ENCODE results near the gene SORBS1. TPM values are rescaled to one million over a fixed set of nuclear protein-coding genes. Genes with fewer than 3 reads are reported as not detected.

The SORBS1 gene
- total and polyA plus RNA-seq, 4 donors: 13.1 to 68.9 (median 44.0) TPM

GRCh38 chr10:95536894-95537541, 24.2 kb downstream of the SORBS1 start:
- ATAC-seq (ENCODE audit: insufficient read depth, low FRiP score): no peak
- DNase-seq: peak in 1 of 3 donors; percentile 28
- no peaks in the 10 kb centered on the region for H3K27me3 ChIP-seq (ENCODE audit: control insufficient read depth in 3 of 3, insufficient read depth in 3 of 3, low read length in 2 of 3)
- peak overlapping the region; percentile 28 to 60 for H3K27ac ChIP-seq (ENCODE audit: low read depth in 1 of 2, low read length in 1 of 2)
- 88 to 96% methylated on average over 8 of the region's 8 CpGs for WGBS, 2 donors
- H3K4me1 ChIP-seq (ENCODE audit: control insufficient read depth in 5 of 5, insufficient read depth in 5 of 5, low read length in 5 of 5): peaks cover 0 to 36% (median 29%) of the 10 kb centered on the region in 5 donors
- H3K36me3 ChIP-seq (ENCODE audit: control insufficient read depth in 4 of 4, insufficient read depth in 4 of 4, low read length in 4 of 4): no peaks in the 10 kb centered on the region
- H3K9me3 ChIP-seq (ENCODE audit: control insufficient read depth in 4 of 4, insufficient read depth in 3 of 4, low read length in 3 of 4): no peaks in the 10 kb centered on the region
- TF ChIP-seq CTCF (IDR thresholded peaks at IDR 0.05; ENCODE audit: control extremely low read depth, extremely low read depth): no peak
- no peak overlapping the region for H3K9ac ChIP-seq (ENCODE audit: insufficient read depth in 1 of 2, low read length in 2 of 2)
- no peak overlapping the region for H3K4me3 ChIP-seq

- Histone ChIP-seq H3K9ac (ENCODE audit: insufficient read depth in 1 of 2, low read length in 2 of 2) (peak overlapping the region in 1 of 2 donors; percentile 72), H3K4me3 (no peak overlapping the region), H3K36me3 (ENCODE audit: control insufficient read depth in 4 of 4, insufficient read depth in 4 of 4, low read length in 4 of 4) (no peaks in the 10 kb centered on the region), H3K27ac (ENCODE audit: low read depth in 1 of 2, low read length in 1 of 2) (no peak overlapping the region), H3K9me3 (ENCODE audit: control insufficient read depth in 4 of 4, insufficient read depth in 3 of 4, low read length in 3 of 4) (no peaks in the 10 kb centered on the region), H3K4me1 (ENCODE audit: control insufficient read depth in 5 of 5, insufficient read depth in 5 of 5, low read length in 5 of 5) (peaks cover 0 to 41% (median 24%) of the 10 kb centered on the region in 5 donors), H3K27me3 (ENCODE audit: control insufficient read depth in 3 of 3, insufficient read depth in 3 of 3, low read length in 2 of 3) (no peaks in the 10 kb centered on the region)
- ATAC-seq (ENCODE audit: insufficient read depth, low FRiP score) (no peak), DNase-seq (peak; percentile 65 to 82 (median 79))
- no peak for TF ChIP-seq CTCF (IDR thresholded peaks at IDR 0.05; ENCODE audit: control extremely low read depth, extremely low read depth)
- 46 to 62% methylated on average over 8 of the region's 8 CpGs for WGBS, 2 donors
These were observed 25.2 kb downstream of the SORBS1 start for GRCh38 chr10:95536017-95536416.

- Histone ChIP-seq H3K27me3 (ENCODE audit: control insufficient read depth in 3 of 3, insufficient read depth in 3 of 3, low read length in 2 of 3) (no peaks in the 10 kb centered on the region), H3K9ac (ENCODE audit: insufficient read depth in 1 of 2, low read length in 2 of 2) (no peak overlapping the region), H3K4me3 (no peak overlapping the region), H3K27ac (ENCODE audit: low read depth in 1 of 2, low read length in 1 of 2) (no peak overlapping the region), H3K36me3 (ENCODE audit: control insufficient read depth in 4 of 4, insufficient read depth in 4 of 4, low read length in 4 of 4) (no peaks in the 10 kb centered on the region), H3K9me3 (ENCODE audit: control insufficient read depth in 4 of 4, insufficient read depth in 3 of 4, low read length in 3 of 4) (no peaks in the 10 kb centered on the region), H3K4me1 (ENCODE audit: control insufficient read depth in 5 of 5, insufficient read depth in 5 of 5, low read length in 5 of 5) (peaks cover 0 to 37% (median 24%) of the 10 kb centered on the region in 5 donors)
- no peak for TF ChIP-seq CTCF (IDR thresholded peaks at IDR 0.05; ENCODE audit: control extremely low read depth, extremely low read depth)
- ATAC-seq (ENCODE audit: insufficient read depth, low FRiP score) (no peak), DNase-seq (peak in 1 of 3 donors; percentile 39)
- 74 to 86% methylated on average over 2 of the region's 2 CpGs for WGBS, 2 donors
These were observed 25.6 kb downstream of the SORBS1 start for GRCh38 chr10:95535526-95535925.

Data from lung (tissue), 12 donors.